ENCODE data around the gene HELZ2. TPM values are rescaled to one million over a fixed set of nuclear protein-coding genes. Genes with fewer than 3 reads are reported as not detected.
"Not testable (repeated sequence)": the region's sequence is repeated elsewhere in the genome, so short reads cannot be mapped to it uniquely, and the experiment has no call there.

Gene HELZ2
- polyA plus RNA-seq, 4 donors: 10.8 to 17.0 (median 13.8) TPM

DNA sequence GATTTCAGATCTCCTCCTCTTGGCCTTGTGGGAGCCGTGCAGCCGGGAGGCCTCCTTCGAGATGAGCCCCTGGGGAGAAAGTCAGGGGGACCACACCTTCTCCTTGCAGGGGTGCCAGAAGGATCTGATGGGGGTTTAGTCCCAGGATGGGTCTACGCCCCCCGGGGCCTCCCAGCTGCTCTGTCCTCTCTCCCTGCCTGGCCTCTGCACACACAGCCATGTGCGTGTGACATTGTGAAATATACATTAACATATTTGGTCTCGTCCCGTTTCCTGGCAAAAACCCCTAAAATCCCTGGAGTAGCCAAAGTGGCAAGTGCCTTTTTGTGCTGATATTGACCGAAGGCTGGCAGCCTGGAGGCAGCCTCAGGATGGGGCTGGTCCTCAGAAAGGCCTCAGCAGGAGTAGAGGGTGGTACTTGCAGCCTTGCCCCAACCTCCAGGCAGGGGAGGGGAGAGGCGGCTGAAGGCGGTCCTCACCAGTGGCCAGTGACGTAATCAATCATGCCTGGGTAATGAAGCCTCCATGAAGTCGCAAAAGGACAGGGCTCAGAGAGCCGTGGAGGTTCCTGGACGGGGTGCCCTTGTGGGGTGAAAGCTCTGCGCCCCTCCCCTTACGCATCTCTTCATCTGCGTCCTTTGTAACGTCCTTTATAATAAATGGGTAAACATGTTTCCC is 5.1 kb upstream of the HELZ2 start:
- no peak for DNase-seq (ENCODE audit: low read depth in 4 of 4, low spot score in 2 of 4)

DNA sequence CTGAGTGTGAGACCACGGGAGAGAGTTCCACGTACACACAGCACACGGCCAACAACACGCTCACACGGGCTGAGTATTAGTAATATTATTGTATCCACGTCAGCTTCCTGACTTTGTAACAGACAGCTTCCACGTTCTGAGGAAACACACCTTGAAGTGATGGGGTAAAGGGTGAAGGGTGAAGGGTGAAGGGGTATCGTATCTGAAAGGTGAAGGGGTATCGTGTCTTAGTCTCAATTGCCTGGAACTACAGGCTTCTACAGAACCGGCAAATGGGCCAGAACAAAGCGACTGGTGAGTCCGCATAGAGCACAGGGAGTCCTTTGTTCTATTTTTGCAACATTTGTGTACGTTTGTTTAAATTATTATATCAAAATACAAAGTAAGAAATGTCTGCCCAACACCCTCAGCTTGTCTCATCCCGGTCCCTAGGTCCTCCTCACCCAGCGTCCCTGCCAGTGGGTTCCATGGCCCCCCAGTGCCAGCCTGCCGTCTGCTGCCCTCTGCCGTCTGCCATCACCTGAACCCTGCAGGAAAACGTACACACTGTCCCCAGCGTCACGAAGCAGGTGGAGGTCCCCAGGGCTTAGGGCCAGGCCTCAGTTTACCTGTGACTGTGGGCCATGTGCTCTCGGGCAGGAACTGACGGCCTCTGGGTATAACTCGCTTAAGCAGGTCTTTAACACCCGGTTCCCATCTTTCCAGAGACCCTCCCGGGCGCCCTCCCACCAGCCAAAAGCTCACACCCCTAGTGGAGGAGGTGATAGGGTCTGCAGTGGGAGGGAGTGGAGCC is 4.4 kb upstream of the HELZ2 start:
- no peak for DNase-seq (ENCODE audit: low read depth in 4 of 4, low spot score in 2 of 4)

DNA sequence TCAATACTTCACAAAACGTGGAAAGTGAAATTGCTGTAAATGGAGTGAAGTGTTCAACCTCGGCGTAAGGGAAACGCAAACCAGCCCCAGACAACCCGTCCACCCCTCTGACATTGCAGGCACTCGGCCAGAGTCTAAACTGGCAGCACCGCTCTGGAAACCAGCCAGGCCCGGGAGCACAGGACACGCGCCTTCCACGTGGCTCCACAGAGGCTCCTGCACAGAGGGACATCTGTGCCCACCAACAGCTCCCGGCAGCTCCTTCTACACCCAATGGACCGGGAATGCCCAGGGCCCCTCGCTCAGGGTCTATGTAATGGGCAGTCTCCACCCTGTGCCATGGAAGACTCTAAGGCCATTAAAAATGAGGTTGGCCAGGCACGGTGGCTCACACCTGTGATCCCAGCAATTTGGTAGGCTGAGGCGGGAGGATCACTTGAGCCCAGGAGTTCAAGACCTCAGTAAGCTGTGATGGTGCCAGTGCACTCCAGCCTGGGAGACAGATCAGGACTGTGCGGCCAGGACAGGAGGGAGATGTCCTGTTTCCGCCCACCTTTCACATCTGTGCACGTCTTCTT is 3.4 kb upstream of the HELZ2 start:
- DNase-seq (ENCODE audit: low read depth in 4 of 4, low spot score in 2 of 4): no peak

DNA sequence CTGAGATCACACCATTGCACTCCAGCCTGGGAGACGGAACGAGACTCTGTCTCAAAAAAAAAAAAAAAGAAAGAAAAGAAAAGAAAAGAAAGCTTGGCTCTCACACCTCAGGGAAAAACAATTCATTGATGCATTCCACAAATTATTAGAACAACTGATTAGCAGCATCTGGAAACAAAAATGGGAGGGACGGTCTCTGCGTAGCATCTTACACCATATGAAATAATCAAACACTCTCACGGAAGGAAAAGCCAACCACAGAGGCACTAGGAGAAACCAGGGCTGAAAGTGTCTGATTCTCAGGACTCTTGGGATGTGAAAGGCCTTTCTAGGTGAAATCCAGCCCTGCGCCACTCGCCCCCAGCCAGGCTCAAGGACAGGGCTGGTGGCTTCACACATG is 2.3 kb upstream of the HELZ2 start:
- DNase-seq (ENCODE audit: low read depth in 4 of 4, low spot score in 2 of 4): no peak

DNA sequence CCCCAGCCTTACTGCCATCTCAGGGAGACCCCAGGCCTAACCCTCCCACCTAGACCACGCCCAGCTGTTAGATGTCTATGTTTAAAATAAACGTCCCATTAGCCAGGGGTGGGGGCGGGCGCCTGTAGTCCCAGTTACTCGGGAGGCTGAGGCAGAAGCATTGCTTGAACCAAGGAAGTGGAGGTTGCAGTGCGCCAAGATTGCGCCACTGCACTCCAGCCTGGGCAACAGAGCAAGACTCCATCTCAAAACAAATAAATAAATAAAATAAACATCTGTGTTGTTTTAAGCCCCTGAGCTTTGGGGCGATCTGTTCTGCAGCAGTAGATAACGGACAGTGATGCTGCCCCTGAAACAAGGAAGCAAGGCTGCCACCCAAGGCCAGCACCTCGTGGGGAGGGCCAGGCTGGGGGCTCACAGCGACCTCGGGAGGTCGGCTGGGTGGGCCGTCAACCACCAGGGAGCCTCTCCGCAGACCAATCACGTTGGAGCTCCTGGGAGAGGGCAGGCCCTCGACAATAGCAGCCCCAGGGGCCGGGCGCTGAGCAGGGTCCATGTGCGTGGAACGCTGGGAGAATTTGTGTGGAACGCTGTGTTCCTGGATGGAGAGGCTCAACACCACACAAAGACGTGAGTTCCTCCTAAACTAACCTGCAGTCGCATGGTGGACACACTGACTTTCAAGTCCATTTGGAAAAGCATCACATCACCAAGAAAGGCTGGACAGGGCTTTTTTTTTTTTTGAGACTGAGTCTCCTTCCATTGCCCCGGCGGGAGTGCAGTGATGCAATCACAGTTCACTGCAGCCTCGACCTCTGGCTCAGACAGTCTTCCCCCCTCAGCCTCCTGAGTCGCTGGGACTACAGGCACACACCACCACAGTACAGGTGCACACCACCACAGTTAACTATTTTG is 1.0 kb upstream of the HELZ2 start:
- no peak for DNase-seq (ENCODE audit: low read depth in 4 of 4, low spot score in 2 of 4)

DNA sequence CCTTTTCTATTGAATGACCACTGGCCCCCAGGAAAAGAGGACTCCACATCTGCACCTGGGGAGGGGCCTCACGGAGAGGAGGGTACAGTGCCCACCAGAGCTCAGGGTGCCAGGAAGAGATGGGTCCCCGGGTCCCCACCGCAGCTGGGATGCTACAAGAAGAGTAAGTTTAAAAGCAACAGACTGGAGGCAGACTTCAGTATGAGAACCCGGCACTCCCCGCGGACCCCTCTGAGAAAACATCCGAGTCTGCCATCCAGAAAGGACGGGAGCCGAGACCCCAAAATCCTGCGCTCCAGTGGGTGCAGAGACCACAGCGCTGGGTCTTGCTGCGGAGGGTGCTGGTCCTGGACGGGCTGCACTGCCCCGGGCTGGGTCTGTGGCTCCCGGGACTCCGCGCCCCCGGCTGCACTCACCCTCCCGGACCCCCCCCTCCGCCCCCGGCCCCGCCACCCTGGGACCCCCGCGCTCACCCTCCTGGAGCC is 350 bp downstream of the HELZ2 start:
- DNase-seq (ENCODE audit: low read depth in 4 of 4, low spot score in 2 of 4): no peak

DNA sequence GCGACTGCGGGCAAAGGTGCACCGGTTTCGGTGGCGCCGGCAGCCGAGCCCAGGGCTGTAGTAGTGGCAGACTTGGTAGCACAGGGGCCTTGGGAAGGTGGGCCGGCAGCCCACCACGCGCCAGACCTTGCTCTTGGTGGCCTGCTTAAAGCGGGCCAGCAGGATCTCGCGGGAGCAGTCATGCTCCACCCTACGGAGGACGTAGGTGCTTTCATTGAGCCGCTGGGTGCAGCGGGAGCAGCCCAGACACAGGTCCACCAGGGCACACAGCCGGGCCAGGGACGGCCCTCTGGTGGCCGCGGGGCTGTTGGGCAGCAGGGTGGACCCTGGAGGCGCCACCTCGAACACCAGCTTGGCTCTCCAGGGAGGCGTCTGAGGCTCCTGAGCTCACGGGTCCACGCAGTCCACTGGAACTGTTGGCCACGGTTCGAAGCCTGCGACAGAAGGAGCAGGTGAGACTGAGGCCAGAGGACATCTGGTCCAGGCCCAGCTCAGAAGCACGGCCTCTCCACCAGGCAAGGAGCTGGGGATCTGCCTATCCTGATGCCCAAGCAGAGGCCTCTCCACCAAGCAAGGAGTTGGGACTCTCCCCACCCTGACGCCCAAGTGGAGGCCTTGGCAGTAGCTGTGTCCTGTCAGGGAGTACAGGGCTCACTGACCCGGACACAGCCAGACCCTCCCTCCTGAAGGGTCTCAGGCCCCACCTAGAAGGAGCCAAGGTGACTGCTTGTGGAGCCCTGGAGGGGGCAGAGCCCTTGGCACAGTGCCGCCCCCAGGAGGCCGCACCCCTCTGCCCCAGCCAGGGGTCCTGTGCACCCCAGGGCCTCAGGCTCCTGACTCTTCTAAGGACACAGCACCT is 1.0 kb downstream of the HELZ2 start:
- no peak for DNase-seq (ENCODE audit: low read depth in 4 of 4, low spot score in 2 of 4)

DNA sequence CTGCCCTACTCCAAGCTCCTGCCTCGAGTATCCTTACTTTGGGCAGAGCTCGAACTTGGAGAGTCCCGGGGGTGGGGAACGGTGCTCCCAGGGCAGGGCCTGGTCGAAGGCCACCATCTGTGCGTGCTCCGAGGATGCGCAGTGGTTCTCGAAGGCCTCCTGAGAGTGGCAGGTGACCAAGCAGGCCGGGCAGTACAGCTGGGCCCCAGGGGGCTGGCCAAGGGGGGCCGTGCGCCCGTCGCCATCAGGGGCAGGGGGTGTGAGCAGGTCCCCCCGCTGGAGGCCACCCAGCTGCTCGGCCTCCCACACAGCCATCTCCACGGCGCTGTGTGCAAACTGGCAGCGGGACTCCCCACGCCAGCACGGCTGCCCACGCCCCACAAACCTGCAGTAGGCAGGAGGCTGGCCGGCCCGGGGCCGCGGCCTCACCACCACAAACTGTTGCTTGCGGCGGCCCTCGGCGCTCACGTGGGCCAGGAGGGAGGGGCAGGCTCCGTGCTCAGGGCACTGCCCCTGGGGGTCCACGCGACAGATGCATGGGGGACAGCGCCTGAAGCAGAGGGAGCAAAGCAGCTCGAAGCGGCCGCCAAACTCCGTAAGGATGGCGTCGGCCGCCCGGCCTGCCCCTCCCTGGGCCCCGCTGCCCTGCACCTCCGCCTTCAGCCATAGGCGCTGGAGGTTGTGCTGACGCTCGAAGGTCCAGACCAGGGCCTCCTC is 1.8 kb downstream of the HELZ2 start:
- DNase-seq (ENCODE audit: low read depth in 4 of 4, low spot score in 2 of 4): no peak

DNA sequence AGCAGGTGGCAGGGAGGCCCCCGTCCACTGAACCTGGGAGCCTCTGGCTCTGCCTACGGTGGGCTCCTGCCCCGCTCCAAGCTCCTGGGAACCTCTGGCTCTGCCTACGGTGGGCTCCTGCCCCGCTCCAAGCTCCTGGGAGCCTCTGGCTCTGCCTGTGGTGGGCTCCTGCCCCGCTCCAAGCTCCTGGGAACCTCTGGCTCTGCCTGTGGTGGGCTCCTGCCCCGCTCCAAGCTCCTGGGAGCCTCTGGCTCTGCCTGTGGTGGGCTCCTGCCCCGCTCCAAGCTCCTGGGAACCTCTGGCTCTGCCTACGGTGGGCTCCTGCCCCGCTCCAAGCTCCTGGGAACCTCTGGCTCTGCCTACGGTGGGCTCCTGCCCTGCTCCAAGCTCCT is 3.0 kb downstream of the HELZ2 start:
- DNase-seq (ENCODE audit: low read depth in 4 of 4, low spot score in 2 of 4): not testable (repeated sequence)

DNA sequence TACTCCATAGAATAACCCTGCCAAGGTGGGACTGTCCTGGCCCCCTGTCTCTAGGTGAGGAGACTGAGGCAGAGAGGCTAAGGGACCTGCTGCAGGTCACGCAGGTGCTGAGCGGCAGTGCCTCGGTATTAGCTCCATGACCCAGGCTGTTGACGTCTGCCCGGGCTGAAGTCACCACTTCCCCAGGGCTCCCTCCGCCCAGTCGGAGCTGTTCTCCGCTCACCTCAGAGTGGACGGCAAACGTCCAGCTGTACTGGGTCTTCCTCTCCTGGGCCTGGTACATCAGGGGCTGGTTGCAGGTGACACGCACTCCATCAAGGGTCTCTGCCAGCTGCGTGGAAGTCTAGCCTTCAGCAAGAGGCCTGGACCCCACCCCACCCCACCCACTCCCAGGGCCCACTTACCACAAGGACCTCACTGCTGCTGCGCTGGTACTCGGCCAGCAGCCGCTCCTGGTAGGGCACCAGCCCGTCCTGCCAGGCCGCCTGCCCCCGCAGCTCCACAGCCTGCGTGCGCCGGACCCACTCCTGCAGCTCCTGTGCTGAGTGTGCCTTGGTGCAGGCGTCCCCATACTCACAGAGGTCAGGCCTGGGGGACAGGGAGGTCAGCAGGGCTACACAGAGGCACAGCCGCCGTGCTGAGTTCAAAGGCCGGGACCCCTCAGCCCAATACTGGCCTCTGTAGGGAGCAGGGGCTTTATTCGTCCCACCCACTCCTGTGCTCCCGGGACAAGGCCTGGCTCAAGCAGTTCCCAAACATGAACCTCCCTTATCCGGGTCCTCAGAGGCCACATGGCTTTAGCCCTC is 3.6 kb downstream of the HELZ2 start:
- no peak for DNase-seq (ENCODE audit: low read depth in 4 of 4, low spot score in 2 of 4)

DNA sequence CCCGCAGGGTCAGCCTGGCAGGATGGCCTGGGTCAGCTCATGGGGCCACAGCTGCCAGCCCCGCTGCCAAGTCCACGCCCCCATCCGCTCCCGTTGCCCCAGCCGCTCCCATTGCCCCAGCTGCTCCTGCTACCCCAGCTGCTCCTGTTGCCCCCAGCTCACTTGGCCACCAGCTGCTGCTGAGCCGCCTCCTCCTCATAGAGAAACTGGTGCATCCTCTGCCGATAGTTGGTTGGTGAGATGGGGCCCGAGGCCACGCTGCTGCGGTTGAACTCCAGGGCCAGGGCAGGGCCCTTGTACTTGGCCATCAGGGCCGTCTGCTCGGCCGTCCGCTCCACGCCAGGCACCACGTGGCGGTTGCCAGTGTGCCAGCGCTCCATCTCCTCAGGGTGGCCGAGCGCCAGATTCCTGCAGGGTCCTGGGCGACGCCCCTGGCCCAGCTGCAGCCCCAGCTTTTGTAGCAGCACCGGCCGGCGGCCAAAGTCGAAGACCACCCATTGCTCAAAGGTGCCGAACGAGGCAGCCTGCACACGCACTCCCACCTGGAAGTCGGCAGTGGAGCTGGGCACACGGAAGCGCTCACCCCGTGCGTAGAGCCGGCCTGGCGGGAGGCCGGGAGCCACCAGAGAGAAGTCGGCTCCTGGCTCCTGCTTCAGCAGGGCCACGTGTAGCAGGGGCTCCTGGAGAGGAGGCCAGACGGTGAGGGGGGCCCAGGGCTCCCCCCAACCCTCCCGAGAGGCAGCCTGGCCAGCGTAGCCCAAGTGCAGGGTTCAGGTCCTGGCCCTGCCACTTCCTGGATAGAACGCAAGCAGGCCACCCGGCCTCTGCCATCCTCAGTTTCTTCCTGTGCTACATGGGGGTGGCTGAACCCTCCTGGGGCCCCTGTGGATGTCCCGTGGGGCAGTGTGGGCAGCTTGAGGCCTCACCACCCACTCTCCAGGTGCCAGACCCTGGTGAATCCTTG is 4.8 kb downstream of the HELZ2 start:
- DNase-seq (ENCODE audit: low read depth in 4 of 4, low spot score in 2 of 4): no peak

DNA sequence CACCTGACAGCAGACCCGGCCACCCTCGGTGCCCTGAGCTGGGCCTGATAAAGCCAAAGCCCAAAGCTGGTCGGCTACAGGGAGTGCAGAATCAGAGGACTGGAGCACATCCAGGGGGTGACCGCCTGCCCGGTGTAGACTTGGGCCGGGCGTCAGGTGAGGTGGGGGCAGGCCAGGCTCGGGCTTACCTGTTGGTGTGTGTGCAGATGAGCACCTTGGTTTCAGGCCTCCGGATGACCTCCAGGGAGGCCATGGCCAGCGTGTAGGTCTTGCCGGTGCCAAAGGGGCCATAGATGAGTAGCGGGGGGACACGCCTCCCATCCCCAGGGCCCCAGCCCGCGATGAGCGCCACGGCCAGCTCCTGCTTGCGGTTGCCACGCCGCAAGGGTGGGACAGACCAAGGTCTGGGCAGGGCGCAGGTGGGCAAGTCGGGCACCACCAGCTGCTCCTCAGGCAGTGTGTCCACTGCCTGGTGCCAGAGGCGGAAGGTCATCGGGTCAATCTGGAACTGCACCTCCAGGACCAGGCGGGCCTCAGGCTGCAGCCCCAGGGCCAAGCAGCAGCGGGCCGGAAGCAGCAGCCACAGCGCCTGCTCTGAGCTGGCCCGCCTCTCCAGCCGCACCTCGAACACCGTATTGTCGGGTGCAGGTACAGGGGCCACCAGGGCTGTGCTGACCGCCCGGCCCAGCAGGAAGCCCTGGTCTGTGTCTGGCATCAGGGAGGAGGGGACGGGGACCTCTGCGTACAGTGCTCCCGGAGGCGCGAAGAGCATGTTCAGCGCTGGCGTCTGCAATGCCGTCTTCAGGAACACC is 5.7 kb downstream of the HELZ2 start:
- no peak for DNase-seq (ENCODE audit: low read depth in 4 of 4, low spot score in 2 of 4)

DNA sequence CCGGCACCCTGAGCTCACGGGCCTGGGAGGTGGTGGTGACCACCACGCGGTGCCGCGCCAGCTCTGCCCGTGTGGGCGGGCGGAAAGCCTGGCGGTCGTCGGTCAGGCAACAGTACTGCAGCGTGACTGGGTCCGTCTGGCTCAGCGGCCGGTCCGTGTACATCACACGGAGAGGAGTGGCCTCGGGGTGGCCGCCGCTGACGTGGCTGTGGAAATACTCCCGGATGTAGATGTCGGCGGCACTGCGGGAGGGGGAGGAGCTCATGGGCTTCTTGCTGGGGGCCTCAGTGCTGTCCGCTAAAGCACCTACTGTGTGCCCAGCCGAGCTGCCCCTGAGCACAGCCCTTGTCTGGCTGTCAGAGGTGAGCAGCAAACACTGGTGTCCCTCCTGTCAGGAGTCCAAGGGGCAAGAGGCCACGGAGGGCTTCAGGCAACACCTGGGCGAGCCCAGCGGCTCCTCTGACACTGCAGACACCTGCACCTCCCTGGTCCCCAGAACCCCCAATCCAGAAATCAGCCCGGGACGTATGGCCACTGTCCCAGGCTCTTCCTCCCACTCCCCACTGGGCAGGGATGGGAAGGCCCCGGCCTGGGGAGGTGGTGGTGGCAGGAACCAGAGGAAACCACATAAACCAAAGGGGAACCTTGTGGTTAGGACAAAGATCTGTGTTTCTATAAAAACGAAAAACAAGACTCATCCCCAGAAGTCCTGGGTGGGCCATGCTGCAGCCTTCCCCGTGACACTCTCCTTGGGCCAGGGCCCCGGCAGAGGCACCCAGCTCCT is 6.5 kb downstream of the HELZ2 start:
- no peak for DNase-seq (ENCODE audit: low read depth in 4 of 4, low spot score in 2 of 4)

DNA sequence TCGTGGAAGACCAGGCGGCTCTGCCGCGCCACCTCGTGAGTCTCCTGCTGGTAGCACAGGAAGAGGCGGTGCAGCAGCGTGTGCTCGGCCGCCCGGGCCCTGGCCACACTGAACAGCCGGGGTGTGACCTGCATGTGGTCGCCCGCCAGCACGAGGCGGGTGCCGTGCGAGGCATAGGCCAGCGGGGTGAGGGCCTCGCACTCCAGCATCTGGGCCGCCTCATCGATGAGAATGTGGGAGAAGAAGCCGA is 7.0 kb downstream of the HELZ2 start:
- no peak for DNase-seq (ENCODE audit: low read depth in 4 of 4, low spot score in 2 of 4)

DNA sequence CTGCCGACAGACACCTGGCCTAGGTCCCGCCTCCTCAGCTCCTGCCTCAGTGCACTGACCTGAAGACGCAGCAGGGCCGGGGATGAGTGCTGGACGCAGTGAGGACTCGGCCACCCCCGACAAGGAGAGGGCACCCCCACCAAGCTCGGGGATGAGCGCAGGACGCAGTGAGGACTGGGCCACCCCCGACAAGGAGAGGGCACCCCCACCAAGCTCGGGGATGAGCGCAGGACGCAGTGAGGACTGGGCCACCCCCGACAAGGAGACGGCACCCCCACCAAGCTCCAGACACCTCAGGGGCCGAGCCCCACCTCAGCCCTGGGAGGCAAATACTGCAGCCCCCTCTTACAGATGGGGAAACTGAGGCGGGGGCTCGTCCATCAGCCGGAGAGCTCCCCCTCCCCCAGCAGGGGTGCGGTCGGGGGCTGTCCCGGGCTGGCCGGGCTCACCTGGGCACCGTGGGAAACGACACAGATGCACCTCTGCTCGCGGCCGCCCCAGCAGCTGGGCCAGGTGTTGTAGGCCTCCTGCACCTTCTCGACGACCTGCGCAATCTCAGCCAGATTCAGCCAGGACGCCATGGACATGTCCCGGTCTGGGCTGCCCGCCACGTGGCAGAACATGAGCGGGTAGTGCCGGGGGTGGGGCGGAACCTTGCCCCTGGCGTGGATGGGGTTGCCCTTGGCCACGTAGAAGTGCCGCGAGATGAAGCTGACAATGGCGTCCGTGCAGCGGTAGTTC is 7.5 kb downstream of the HELZ2 start:
- no peak for DNase-seq (ENCODE audit: low read depth in 4 of 4, low spot score in 2 of 4)
